Common myeloid progenitor, CD34-positive (primary cell): ENCODE results near the gene WNT7A.

Experiments used
- CTCF ChIA-PET: fragments of 350-600 bp; sonication (Branson Sonifier 250); formaldehyde crosslinking; loops from one replicate; lab custom pipeline; 2021; ENCODE audit warnings: antibody characterized with exemption; lab: Charles Lee
- POLR2A ChIA-PET: fragments of 350-600 bp; sonication (Branson Sonifier 250); formaldehyde crosslinking; loops from one replicate; lab custom pipeline; 2021; ENCODE audit warnings: antibody characterized with exemption; lab: Charles Lee
- DNase-seq, 3 donors: peaks; one replicate each; pipeline versions ENCODE4 v3.0.0 to v3.0.0-alpha.2; 2013
- H3K27ac ChIP-seq, 2 experiments: 1 replicate in 1 of 2; 2 replicates in 1 of 2; pipeline ENCODE4 v1.7.0; 2013; ENCODE audit warnings: inconsistent platforms in 2 of 2, low read length in 2 of 2, mild to moderate bottlenecking in 2 of 2, low read depth in 1 of 2, moderate library complexity in 1 of 2; ENCODE audit not compliant: severe bottlenecking in 2 of 2, insufficient read depth in 1 of 2, poor library complexity in 1 of 2
- H3K27me3 ChIP-seq, 5 experiments: replicated peaks in 2 of 5; 1 replicate in 3 of 5; 2 replicates in 2 of 5; pipeline versions ENCODE4 v1.6.1 to v1.7.0; 2013; ENCODE audit warnings: low read length in 4 of 5, mild to moderate bottlenecking in 2 of 5, moderate library complexity in 2 of 5, inconsistent platforms in 1 of 5; ENCODE audit not compliant: insufficient read depth in 5 of 5, control insufficient read depth in 4 of 5
- H3K36me3 ChIP-seq, 4 experiments: 1 replicate in 2 of 4; 2 replicates in 2 of 4; pipeline versions ENCODE4 v1.6.1 to v1.7.0; 2013; ENCODE audit warnings: low read length in 3 of 4, control low read depth in 1 of 4, mild to moderate bottlenecking in 1 of 4; ENCODE audit not compliant: control insufficient read depth in 4 of 4, insufficient read depth in 4 of 4
- H3K4me1 ChIP-seq, 4 experiments: 1 replicate in 3 of 4; 2 replicates in 1 of 4; pipeline versions ENCODE4 v1.6.1 to v1.7.1; 2013; ENCODE audit warnings: low read length in 3 of 4, mild to moderate bottlenecking in 3 of 4, control low read depth in 1 of 4, inconsistent platforms in 1 of 4, moderate library complexity in 1 of 4; ENCODE audit not compliant: control insufficient read depth in 4 of 4, insufficient read depth in 4 of 4; ENCODE audit errors: control extremely low read depth in 1 of 4
- H3K4me3 ChIP-seq, 7 experiments: 1 replicate in 4 of 7; 2 replicates in 3 of 7; pipeline versions ENCODE4 v1.5.1 to v1.7.0; 2013; ENCODE audit warnings: mild to moderate bottlenecking in 7 of 7, low read length in 6 of 7, moderate library complexity in 6 of 7, inconsistent platforms in 2 of 7, low read depth in 2 of 7, control low read depth in 1 of 7; ENCODE audit not compliant: insufficient read depth in 4 of 7, control insufficient read depth in 1 of 7; ENCODE audit errors: extremely low read depth in 1 of 7
- H3K9me3 ChIP-seq, 5 experiments: 1 replicate in 4 of 5; 2 replicates in 1 of 5; pipeline versions ENCODE4 v1.6.1 to v1.7.1; 2013; ENCODE audit warnings: low read length in 4 of 5, mild to moderate bottlenecking in 2 of 5, inconsistent platforms in 1 of 5, low read depth in 1 of 5, moderate library complexity in 1 of 5; ENCODE audit not compliant: control insufficient read depth in 4 of 5, insufficient read depth in 2 of 5; ENCODE audit errors: control extremely low read depth in 1 of 5
- WGBS: methylation state at CpG from one replicate; pipeline ENCODE4 v1.1.5; 2013; ENCODE audit not compliant: insufficient coverage; 5-methylcytosine and 5-hydroxymethylcytosine counted together

Gene WNT7A

GRCh38 chr3:13866041-13866965 is 13.6 kb downstream of the WNT7A start:
- H3K4me1 ChIP-seq, result peaks cover 0 to 14% (median 9%) of the 10 kb centered on the region in 4 experiments
- 49% methylated on average over 14 of the region's 14 CpGs for WGBS
- H3K27ac ChIP-seq, result no peak overlapping the region
- H3K36me3 ChIP-seq, result no peaks in the 10 kb centered on the region
- POLR2A ChIA-PET, result no interaction called here
- no peak overlapping the region for H3K4me3 ChIP-seq
- DNase-seq, result peak in 1 of 3 donors; percentile 26
- H3K9me3 ChIP-seq, result peaks cover 0 to 10% (median 5%) of the 10 kb centered on the region in 5 experiments
- H3K27me3 ChIP-seq, result peaks cover 0 to 12% (median 0%) of the 10 kb centered on the region in 5 experiments
- CTCF ChIA-PET, result interaction anchor here (1.5 to 2.0 kb wide), 2 partner anchors 11 to 20 kb away, joined by 4 to 6 read pairs; no protein-coding TSS in a partner anchor

GRCh38 chr3:13865581-13865980 is 14.3 kb downstream of the WNT7A start:
- peaks cover 0 to 14% (median 9%) of the 10 kb centered on the region in 4 experiments for H3K4me1 ChIP-seq
- H3K27ac ChIP-seq, result no peak overlapping the region
- ChIA-PET CTCF (interaction anchor here (2.0 kb wide), 1 partner anchor 21 kb away, joined by 6 read pairs; no protein-coding TSS in a partner anchor), POLR2A (no interaction called here)
- no peak for DNase-seq
- no peaks in the 10 kb centered on the region for H3K36me3 ChIP-seq
- peaks cover 0 to 3% (median 1%) of the 10 kb centered on the region in 5 experiments for H3K9me3 ChIP-seq
- H3K27me3 ChIP-seq, result peaks cover 0 to 12% (median 0%) of the 10 kb centered on the region in 5 experiments
- WGBS, result 78% methylated on average over 7 of the region's 7 CpGs
- H3K4me3 ChIP-seq, result no peak overlapping the region

- no peak overlapping the region for H3K27ac ChIP-seq
- H3K4me1 ChIP-seq, result peaks cover 0 to 14% (median 9%) of the 10 kb centered on the region in 4 experiments
- H3K27me3 ChIP-seq, result peaks cover 0 to 12% (median 0%) of the 10 kb centered on the region in 5 experiments
- ChIA-PET POLR2A (interaction anchor here (0.6 kb wide), 1 partner anchor 22 kb away, joined by 4 read pairs; no protein-coding TSS in a partner anchor), CTCF (interaction anchor here (0.8 to 2.0 kb wide), 2 partner anchors 21 to 207 kb away, joined by 3 to 6 read pairs; no protein-coding TSS in a partner anchor)
- no peak for DNase-seq
- H3K36me3 ChIP-seq, result no peaks in the 10 kb centered on the region
- 96% methylated on average over 4 of the region's 4 CpGs for WGBS
- H3K9me3 ChIP-seq, result no peaks in the 10 kb centered on the region
- H3K4me3 ChIP-seq, result no peak overlapping the region
Observed at GRCh38 chr3:13865106-13865505, 14.8 kb downstream of the WNT7A start.

GRCh38 chr3:13863965-13864595 is 15.8 kb downstream of the WNT7A start:
- H3K27ac ChIP-seq, result no peak overlapping the region
- no peak for DNase-seq
- H3K4me3 ChIP-seq, result no peak overlapping the region
- H3K4me1 ChIP-seq, result peaks cover 0 to 14% (median 9%) of the 10 kb centered on the region in 4 experiments
- ChIA-PET POLR2A (no interaction called here), CTCF (interaction anchor here (0.7 to 1.4 kb wide), 3 partner anchors 13 to 368 kb away, joined by 3 read pairs; no protein-coding TSS in a partner anchor)
- H3K9me3 ChIP-seq, result no peaks in the 10 kb centered on the region
- WGBS, result 72% methylated on average over 6 of the region's 10 CpGs
- H3K36me3 ChIP-seq, result no peaks in the 10 kb centered on the region
- H3K27me3 ChIP-seq, result peaks cover 0 to 12% (median 0%) of the 10 kb centered on the region in 5 experiments

GRCh38 chr3:13863382-13863952 is 16.4 kb downstream of the WNT7A start:
- ChIA-PET CTCF (interaction anchor here (0.7 to 1.4 kb wide), 3 partner anchors 13 to 369 kb away, joined by 3 read pairs; no protein-coding TSS in a partner anchor), POLR2A (no interaction called here)
- Histone ChIP-seq H3K27ac (no peak overlapping the region), H3K27me3 (peaks cover 0 to 12% (median 0%) of the 10 kb centered on the region in 5 experiments), H3K4me1 (peaks cover 0 to 14% (median 9%) of the 10 kb centered on the region in 4 experiments), H3K9me3 (no peaks in the 10 kb centered on the region), H3K4me3 (no peak overlapping the region), H3K36me3 (no peaks in the 10 kb centered on the region)
- DNase-seq, result no peak
- 85% methylated on average over 4 of the region's 6 CpGs for WGBS

- Histone ChIP-seq H3K27me3 (peaks cover 0 to 11% (median 0%) of the 10 kb centered on the region in 5 experiments), H3K27ac (no peak overlapping the region), H3K4me3 (no peak overlapping the region), H3K9me3 (no peaks in the 10 kb centered on the region), H3K36me3 (no peaks in the 10 kb centered on the region), H3K4me1 (peaks cover 0 to 8% (median 7%) of the 10 kb centered on the region in 4 experiments)
- ChIA-PET POLR2A (no interaction called here), CTCF (interaction anchor here (1.6 to 3.2 kb wide), 3 partner anchors 10 to 24 kb away, joined by 3 to 10 read pairs (median 6); partner anchors contain the start of gene WNT7A)
- WGBS, result 80% methylated on average over 3 of the region's 6 CpGs
- DNase-seq, result no peak
Observed at GRCh38 chr3:13861461-13861860, 18.4 kb downstream of the WNT7A start.
